NCI-H1694 treated with DMSO at 0.1 percent for 48 hours (cell line): ENCODE data around the gene FRS2.
"Not testable (repeated sequence)": the region's sequence is repeated elsewhere in the genome, so short reads cannot be mapped to it uniquely, and the experiment has no call there.

Experiments used
- DNase-seq: peaks from one replicate; lab custom pipeline; 2025; lab: John Stamatoyannopoulos, UW

FRS2 gene

DNA sequence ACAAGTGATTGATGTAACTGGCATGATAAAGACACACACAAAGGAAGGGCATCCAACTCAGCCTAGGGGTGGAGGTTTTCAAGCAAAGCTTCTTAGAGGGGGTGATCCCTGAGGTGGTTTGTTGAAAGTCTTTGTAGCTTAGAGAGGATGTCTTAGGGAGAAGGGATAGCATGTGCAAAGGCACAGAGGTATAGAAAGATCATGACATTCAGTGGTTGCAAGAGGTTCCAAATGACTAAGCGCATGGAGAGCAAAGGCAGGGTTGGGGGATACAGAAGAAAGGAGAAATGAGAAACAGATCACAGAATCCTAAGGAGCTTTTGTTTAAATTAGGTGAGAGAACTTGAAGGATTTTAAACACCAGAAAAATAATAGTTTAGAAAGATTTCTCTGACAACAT lies 109.9 kb downstream of the FRS2 start:
- no peak for DNase-seq

DNA sequence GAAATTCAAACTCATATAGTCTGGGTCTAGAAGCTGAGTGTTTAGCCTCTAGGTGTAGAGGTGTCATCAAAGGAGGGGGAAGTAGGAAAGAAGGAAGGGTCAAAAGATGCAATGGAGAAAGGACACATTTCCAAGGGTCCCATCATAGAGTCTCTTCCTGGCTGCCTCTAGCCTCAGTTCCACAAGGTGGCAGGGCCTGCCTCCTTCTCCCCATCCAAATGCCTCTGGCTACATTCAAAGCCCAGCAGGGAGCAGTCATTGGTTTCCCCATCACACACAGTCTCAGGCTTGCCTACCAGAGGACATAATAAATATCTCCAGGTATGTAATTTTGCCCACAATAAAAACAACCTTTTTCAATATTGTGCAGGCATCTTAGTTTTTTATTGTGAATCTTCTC lies 113.0 kb downstream of the FRS2 start:
- DNase-seq: no peak

DNA sequence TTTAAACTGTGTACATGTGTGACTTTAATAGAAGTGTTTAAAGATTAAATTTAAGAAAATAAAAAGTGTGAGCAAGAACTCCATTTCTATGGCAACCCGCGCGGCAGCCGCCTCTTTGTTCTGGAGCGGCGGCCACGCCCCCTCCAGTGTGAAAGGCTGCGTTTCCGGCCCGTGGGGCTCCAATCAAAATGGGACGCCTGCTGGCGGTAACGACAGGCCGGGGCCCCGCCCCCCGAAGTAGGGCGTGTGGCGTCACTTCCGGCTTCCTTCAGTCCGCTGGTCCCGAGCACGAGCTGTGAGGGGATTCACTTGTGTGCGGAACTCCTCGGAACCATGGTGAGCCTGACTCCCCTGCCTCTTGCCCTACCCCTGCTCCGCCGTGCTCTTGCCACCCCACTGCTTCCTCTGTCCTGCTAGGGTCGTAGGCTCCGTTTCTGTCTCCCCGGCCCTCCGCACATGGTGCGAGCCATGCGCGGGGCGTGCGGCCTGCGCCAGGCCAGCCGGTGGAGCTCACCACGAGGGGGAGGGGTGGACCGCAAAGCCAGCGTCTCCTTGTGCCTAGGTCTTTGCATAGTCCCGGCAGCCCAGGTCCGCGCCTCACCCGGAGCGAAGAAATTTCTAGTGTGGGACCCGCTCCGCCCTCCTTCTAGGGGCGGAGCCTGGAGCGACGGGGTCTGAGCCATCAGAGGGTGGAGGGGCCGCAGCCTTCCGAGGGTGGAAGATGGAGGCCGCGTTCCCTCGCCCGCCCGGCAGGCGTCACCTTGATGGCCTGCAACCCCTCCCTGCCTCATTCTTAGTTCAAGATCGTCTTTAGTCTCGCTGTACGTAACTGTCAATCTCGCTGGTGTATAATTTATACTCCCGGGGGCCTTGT lies 115.2 kb downstream of the FRS2 start, which contains the start of gene CCT2:
Gene CCT2, plus strand, starts transcription at position 271 of the 874 bp plus-strand sequence. Its CDS starts 63 bp downstream, at position 334.
- peak; percentile 89 for DNase-seq

DNA sequence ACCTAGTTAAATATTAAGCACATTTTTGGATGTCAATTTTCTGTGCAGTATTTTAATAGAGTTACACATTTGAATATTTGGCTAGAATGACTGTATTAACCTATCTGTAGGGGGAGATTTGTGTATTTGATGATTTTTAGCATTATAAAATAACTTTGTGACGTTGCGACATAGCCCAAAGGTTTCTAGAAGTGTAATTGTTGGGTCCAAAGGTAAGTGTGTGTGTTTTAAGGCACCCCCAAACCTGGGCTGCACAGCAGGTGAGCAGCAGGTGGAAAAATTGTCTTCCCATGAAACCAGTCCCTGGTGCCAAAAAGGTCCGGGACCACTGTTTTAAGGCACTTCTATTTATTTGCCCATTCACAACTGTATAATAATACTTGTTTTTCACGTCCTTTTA lies 118.3 kb downstream of the FRS2 start:
- no peak for DNase-seq

DNA sequence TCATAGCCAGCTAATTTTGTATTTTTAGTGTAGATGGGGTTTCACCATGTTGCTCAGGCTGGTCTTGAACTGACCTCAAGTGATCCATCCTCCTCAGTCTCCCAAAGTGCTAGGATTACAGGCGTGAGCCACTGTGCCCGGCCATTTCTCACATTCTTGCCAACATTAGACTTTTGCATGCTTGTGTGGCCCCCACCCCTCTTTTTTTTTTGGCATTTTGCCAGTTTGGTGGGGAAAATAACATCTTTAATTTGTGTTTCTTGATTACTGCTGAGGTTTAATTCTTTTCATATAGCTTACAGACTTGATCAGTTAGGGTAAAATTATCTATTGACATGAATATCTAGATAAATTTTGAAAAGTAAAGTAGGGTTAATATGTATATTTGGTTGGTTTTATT lies 118.9 kb downstream of the FRS2 start:
- no peak for DNase-seq

DNA sequence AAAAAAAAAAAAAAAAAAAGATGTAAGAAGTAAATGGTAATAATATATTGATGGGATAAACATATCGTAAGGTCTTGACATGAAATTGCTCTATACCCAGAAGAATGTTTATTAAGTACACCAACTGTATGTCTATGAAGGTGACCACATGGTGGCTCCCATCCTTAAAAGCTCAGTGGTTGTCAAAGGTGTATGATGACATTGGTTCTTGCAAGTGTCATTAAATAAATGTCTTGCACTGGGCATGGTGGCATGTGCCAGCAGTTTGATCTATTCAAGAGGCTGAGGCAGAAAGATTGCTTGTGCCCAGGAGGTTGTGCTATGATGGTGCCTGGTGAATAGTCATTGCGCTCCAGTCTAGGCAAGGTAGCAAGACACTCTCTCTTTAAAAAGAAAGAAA lies 125.5 kb downstream of the FRS2 start:
- no peak for DNase-seq

DNA sequence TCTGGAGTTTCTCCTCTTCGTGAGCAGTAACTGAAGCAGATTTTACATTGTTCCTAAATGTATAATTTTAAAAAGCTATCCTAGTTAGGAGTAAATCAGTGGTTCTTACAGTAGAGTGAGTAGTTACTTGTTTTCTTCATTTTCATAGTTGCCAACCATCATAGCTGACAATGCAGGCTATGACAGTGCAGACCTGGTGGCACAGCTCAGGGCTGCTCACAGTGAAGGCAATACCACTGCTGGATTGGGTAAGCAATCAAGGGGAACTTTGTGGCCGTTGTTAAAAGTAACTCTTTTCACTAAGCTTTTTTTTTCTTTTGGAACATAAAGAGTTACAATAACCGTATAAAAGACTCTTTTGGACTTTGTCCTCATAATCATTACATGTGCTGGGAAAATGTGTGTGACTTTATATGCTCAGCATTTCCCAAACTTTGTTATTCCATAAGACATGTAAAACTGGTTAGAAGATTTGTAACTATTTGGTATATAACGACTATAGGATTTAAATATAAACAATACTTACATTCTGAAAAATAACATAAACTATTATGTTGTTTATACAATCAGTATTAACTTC lies 128.1 kb downstream of the FRS2 start:
- no peak for DNase-seq

DNA sequence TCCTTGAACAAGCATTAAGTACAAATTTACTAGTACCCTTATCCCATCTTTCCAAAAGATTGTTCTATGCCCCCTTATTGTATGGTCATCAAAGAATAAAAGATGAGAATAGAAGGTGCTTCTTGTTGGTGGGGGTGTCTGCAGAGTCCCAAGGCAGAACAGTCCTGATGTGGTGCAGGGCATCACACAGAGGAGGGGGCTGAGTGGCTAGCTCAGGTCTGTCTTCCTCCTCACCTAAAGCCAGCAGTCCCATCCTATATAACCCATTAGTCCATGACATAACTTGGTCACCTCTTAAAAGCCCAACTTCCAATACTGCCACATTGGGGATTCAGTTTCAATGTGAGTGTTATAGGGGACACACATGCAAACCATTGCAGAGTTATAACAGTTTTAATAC lies 130.6 kb downstream of the FRS2 start:
- no peak for DNase-seq

DNA sequence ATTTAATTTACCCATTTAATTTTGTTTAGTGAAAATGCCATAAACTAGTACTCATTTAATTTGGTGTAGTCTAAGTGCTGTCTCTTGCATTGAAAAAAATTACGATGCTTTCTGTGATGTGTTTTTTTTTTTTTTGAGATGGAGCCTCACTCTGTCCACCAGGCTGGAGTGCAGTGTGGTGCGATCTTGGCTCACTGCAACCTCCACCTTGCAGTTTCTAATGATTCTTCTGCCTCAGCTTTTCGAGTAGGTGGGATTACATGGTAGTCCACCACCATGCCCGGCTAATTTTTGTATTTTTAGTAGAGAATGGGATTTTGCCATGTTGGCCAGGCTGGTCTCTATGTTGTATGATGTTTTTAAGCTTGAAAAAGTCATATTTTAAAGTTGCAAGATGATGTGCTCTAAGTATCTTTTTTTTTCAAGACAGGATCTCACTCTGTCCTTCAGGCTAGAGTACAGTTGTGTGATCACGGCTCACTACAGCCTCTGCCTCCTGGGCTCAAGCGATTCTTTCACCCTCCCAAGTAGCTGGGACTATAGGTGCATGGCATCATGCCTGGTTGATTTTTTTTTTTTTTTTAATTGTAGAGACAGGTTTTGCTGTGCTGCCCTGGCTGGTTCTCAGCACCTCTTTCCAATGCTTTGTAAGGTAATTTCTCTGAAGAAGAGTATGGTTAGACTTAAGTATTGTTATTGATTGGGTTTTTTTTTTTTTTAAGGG lies 131.9 kb downstream of the FRS2 start:
- DNase-seq: no peak

DNA sequence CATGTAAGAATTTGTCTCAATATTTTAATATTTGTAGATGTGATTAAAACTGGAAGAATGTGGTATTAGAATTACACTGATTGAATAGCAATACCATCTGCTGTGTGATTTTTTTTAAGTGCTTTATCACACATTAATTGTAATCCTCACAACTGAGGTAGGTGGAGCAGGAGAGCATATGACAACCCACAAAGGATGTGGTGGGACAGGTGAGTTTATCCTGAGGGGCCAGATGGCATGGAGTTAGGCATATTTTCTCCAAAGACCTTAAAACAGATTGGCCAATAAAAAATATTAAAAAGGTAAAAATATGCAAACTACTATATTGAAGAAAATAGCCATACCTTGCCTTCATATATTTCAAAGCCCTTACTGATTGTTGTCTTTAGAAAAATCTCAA lies 132.8 kb downstream of the FRS2 start:
- DNase-seq: no peak

DNA sequence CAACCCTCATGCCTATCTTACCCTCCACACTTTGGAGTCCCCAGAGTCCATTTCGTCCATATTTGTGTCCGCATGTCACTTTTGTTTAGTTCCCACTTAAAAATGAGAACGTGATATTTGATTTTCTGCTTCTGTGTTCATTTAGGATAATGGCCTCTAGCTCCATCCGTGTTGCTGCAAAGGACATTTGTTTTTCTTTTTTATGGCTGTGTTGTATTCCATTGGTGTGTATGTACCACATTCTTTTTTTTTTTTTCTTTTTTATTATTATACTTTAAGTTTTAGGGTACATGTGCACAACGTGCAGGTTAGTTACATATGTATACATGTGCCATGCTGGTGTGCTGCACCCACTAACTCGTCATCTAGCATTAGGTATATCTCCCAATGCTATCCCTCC lies 133.4 kb downstream of the FRS2 start:
- DNase-seq: not testable (repeated sequence)

DNA sequence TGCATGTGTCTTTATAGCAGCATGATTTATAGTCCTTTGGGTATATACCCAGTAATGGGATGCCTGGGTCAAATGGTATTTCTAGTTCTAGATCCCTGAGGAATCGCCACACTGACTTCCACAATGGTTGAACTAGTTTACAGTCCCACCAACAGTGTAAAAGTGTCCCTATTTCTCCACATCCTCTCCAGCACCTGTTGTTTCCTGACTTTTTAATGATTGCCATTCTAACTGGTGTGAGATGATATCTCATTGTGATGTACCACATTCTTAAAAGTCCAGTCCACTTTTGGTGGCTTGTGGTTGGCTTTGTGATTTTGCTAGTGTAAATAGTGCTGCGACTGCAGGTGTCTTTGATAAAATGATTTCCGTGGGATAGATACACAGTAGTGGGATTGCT lies 134.1 kb downstream of the FRS2 start:
- DNase-seq: not testable (repeated sequence)

DNA sequence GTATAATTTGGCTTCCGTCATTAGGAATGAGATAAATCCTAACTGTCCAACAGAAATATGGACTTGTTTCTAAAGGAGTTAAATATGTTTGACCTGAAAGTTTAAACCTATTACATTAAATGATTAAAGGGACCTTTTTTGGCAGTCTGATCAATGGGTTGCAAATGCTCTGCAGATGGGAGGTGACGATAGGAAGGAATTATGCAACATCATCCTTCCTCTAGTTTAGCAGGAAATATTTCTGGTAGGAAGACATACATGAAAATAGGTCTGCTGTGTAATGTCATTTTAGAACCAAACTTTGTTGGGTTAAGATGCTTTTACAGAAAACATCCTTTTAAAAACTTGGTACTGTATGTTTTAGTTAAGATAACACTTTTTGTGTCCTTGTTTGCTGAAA lies 137.9 kb downstream of the FRS2 start:
- DNase-seq: no peak

DNA sequence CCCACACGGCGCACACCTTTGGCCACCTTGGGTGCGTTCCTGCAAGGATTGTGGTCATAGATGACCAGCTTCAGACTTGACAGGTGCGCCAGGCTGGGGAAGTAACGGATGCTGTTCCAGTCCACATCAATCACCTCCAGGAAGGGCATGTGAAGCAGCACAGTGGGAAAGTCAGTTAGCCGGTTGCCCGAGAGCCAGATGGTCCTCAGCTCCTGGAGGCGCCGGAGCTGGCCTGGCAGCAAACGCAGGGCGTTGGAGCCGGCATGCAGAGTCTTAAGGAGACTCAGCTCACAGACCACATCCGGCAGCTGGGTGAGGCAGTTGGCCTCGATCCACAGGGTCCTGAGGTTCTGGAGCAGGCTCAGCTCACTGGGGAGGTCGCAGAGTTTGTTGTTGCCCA lies 139.9 kb downstream of the FRS2 start:
- DNase-seq: no peak

DNA sequence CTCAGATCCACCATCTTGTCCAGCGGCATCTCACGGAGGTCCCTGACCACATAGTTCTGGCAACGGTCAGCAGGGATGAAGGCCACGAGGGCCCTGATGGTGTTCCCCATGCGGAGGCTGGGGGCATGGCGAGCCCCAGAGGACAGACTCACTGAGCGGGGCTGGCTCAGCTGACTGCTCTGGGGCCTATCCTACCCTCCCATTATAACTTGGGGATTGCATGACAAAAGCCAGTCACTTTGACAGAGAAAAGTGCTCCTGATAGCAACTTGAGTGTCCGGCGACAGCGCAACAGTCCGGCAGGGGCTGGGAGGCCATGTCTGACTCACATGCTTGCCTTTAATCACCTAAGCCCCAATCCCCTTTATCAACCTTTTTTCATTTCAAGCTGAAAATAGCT lies 140.5 kb downstream of the FRS2 start, which contains the start of gene LRRC10:
Gene LRRC10, minus strand, starts transcription at position 179 of the 400 bp plus-strand sequence. Its CDS starts 69 bp downstream, at position 110.
- DNase-seq: no peak

DNA sequence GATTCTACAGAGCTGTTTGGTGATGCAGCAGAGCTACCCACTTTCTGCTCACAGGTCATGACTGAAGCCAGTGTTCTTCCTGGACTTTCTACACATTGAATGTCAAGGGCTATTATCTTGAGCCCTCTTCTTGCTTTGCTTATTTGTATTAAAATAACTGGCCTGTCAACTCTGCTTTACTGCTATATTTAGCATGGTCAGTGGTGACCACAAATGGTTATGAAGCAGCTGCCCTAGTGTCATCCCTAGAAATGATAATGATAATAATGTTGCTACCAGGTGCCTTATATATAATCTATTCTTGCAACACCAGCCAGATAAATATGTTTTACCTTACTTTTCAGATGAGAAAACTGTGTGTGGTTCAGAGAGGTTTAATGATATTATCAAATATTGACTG lies 143.2 kb downstream of the FRS2 start:
- no peak for DNase-seq

DNA sequence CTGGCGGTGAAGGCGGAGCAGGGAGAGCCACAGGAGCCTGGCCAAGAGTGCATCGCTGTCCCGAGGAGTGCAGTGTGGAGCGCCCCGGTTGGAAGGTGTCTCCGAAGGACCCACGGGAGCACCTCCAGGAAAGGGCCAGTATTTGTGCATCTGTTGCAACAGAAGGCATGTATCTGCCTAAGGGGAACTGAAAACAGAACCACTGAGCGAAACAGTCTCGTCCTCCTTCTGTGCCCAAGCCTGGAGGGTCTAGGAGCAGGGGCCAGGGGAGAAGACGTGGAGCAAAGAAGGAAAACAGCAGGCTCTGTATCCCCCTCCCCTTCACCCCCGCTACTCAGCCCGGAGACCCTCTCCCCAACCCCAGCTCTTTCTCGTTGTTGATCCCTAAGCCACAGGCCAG lies 145.8 kb downstream of the FRS2 start:
- no peak for DNase-seq

DNA sequence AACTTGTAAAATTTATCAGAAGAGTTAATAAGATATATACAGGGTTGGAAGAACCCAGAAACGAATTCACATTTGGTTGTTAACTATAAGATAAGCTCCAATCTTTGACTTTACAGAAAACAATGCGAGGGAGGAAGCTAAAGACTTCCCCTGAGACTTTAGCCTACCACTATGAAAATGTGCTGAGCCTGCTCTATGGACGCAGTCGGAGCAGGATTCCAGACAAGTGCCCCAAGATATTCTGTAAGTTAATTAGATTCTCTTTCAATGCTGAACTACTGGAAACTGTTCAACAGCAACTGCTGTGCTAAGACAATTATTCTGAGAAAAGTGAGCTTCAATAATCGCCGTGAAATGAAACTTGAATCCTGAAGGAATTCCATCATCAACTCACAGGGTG lies 148.9 kb downstream of the FRS2 start:
- no peak for DNase-seq

DNA sequence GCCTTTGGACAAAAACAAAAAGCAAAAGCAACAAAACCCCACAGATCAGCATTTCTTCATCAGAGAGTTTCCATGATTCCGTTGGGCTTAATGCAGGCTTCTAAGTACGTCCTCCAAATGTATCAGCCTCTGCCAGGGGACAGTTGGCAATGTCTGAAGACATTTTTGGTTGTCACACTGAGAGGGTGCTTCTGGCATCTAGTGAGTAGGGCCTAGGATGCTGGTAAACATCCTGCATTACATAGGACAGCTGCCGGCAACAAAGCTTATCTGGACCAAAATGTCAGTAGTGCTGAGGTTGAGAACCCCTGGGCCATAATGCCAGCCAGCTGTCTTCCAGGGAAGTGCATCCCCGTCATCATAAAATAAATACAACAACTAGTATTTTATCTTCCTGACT lies 149.9 kb downstream of the FRS2 start:
- no peak for DNase-seq

DNA sequence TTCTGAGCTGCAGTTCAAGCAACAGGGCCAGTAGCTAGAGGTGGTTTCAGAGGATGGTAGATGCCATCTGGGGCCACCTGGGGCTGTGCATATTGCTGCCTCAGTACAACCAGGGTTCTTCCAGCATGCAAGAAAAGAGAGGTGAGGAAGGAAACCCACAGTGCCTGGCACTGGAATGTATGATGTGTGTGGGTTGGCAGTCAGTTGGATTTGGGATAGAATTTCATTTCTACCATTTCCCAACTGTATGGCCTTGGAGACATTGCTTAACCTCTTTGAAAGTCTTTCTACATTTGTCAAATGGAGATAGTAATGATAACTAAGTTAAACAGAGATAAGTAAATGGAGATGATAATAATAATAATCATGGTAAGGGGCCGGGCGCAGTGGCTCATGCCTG lies 150.7 kb downstream of the FRS2 start:
- DNase-seq: no peak

DNA sequence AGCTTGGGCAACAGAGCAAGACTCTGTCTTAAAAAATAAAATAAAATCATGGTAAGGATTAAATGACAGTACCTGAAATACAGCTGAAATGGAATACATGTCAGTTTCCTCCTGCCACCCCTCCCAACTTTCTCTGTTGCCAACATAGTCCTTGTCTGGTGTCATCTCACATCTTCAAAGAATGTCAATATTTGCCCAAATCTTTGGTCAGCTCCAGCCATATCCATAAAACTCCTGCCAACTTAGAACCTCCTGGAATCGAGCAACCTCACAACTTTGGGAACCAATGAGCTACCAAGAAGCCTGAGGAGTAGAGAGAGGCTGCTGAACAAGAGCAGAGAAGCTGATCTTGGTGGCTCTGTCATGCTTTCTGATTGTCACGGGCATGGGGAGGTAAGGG lies 151.4 kb downstream of the FRS2 start:
- no peak for DNase-seq

DNA sequence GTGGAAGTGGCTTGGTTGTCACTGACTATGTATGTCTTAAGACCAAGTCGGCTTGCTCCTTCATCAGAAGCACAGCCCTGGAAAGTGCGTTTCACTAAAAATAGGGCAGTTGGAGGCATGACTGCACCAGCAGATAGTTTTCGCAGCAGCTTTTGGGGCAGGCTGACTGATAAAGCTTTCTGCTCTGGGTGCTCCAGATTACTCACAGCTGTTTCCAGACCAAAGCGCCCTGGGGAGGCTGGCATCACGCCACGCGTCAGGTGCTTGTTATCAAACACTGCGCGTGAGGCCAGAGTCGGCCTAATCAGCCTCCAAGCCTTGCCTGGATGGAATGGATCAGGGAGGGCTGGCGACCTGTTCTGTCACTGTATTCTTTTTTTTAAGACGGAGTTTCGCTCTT lies 153.8 kb downstream of the FRS2 start:
- no peak for DNase-seq

DNA sequence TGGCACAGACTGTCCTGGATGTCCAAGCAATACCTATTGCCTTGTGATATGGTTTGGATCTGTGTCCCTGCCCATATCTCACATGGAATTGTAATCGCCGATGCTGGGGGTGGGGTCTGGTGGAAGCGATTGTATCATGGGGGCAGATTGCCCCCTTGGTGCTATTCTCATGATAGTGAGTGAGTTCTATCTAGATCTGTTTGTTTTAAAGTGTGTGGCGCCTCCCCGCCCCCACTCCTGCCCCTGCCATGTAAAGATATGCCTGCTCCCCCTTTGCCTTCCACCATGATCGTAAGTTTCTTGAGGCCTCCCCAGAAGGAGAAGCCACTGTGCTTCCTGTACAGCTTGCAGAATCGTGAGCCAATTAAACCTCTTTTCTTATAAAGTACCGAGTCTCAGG lies 157.3 kb downstream of the FRS2 start:
- DNase-seq: no peak
